Measurements from ENCODE around the gene FRAS1. TPM values are rescaled to one million over a fixed set of nuclear protein-coding genes. Genes with fewer than 3 reads are reported as not detected.

FRAS1 gene
- total RNA-seq, 1 experiment from 2014 or later = 3.4 TPM

DNA sequence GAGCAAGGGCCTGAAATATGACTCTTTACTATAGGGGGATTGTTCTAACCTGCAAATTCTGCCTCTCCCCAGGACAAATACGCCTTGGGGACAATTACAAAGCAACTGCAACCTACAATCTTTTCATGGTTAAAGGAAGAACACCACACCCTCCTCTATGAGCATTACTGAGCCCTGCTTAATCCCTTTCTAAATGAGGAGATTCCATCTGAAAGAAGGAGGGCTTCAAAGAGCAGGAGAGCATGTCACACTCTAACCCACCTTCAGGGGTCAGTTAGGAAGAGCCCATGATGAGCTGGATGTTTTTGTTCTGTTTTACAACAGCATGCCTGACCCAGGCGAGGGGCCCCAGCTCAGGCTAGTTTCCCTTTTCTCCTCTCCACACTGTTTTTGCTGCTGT lies 360.5 kb downstream of the FRAS1 start:
- intact Hi-C loops (cut with micrococcal nuclease) = no loop called here
- no peaks in the 10 kb centered on the region for H3K79me2 ChIP-seq (ENCODE audit: low read length)

DNA sequence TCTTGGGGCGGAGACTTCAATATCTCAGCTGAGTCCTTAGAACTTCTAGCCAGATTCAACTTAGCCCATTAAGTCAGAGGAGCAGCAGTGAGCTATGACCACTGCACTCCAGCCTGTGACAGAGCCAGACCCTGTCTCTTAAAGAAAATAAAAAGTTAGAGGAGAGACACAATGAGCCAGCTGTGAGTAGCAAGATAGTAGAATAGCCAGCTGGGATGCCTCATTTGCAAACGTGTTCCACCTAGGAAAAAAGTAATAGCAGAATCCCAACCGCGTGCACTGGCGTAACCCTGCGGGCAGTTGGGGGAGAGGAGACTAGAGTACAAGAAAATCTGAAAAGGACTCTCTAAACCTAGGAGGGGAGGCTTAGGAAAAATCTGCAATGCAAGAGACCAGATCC lies 361.3 kb downstream of the FRAS1 start:
- no peak for ATAC-seq

More for the DNA sequence above, 360.5 kb downstream of the FRAS1 start:
- H3K36me3 ChIP-seq (ENCODE audit: low read depth, low read length) = no peaks in the 10 kb centered on the region
- no peaks in the 10 kb centered on the region for H3K9me3 ChIP-seq (ENCODE audit: low read length)
- no peak overlapping the region for H3K9ac ChIP-seq (ENCODE audit: low read length)
- POLR2A ChIA-PET (ENCODE audit: unreplicated experiment) = no interaction called here
- DNase-seq = no peak
- CTCF ChIA-PET = interaction anchor here (0.5 kb wide), 1 partner anchor 35 kb away, joined by 3 read pairs; no protein-coding TSS in a partner anchor
- no peaks in the 10 kb centered on the region for H3K4me1 ChIP-seq (ENCODE audit: insufficient read depth, low read length)
- no peak overlapping the region for H2AFZ ChIP-seq (ENCODE audit: low read length)
- ATAC-seq = no peak
- H3K9me2 ChIP-seq (replicated peaks; ENCODE audit: low read length) = no peaks in the 10 kb centered on the region
- TF ChIP-seq, protein P1, sequence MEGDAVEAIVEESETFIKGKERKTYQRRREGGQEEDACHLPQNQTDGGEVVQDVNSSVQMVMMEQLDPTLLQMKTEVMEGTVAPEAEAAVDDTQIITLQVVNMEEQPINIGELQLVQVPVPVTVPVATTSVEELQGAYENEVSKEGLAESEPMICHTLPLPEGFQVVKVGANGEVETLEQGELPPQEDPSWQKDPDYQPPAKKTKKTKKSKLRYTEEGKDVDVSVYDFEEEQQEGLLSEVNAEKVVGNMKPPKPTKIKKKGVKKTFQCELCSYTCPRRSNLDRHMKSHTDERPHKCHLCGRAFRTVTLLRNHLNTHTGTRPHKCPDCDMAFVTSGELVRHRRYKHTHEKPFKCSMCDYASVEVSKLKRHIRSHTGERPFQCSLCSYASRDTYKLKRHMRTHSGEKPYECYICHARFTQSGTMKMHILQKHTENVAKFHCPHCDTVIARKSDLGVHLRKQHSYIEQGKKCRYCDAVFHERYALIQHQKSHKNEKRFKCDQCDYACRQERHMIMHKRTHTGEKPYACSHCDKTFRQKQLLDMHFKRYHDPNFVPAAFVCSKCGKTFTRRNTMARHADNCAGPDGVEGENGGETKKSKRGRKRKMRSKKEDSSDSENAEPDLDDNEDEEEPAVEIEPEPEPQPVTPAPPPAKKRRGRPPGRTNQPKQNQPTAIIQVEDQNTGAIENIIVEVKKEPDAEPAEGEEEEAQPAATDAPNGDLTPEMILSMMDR (conservative IDR thresholded peaks at IDR 0.05; ENCODE audit: low read depth, low read length) = no peak
- no peak for TF ChIP-seq EZH2 (IDR thresholded peaks at IDR 0.05; ENCODE audit: low read length, unreplicated experiment)
- TF ChIP-seq EZH2phosphoT487 (IDR thresholded peaks at IDR 0.05; ENCODE audit: borderline replicate concordance, low read length) = no peak
- BruUV-seq (replicated peaks) = no TSS peak
- H3F3A ChIP-seq (ENCODE audit: low read length, unreplicated experiment) = no peaks in the 10 kb centered on the region
- no peaks in the 10 kb centered on the region for H3K27me3 ChIP-seq (ENCODE audit: low read length)
- no peak overlapping the region for H3K4me3 ChIP-seq (ENCODE audit: low read length)
- H3K4me2 ChIP-seq (ENCODE audit: low read length) = no peak overlapping the region
- no peaks in the 10 kb centered on the region for H4K20me1 ChIP-seq (ENCODE audit: low read length)
- H3K27ac ChIP-seq (ENCODE audit: low read length) = no peak overlapping the region

DNA sequence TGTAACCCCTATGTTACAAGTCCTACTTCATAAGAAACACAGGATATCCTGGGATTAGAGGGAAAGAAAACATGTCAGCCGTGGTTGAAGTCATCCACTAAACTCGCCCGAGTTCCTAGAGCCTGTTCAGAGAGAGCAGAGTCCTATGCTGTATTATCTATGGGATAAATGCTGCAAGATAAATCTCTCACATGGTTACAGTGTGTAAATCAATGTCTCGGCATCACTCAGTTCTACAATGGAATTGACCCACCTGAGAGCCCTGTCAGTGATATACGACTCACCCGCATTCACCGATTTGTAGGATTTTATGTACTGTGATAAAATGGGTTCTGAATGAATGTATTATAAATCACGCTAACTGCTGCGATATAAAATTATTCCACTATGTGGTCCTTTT lies 366.7 kb downstream of the FRAS1 start:
- H3K27me3 ChIP-seq (ENCODE audit: low read length) = no peaks in the 10 kb centered on the region
- H3K9me2 ChIP-seq (replicated peaks; ENCODE audit: low read length) = no peaks in the 10 kb centered on the region
- no peaks in the 10 kb centered on the region for H3K4me1 ChIP-seq (ENCODE audit: insufficient read depth, low read length)
- POLR2A ChIA-PET (ENCODE audit: unreplicated experiment) = no interaction called here
- no peaks in the 10 kb centered on the region for H3K9me3 ChIP-seq (ENCODE audit: low read length)
- no peak for ATAC-seq
- H3K9ac ChIP-seq (ENCODE audit: low read length) = no peak overlapping the region
- no peaks in the 10 kb centered on the region for H3K79me2 ChIP-seq (ENCODE audit: low read length)
- no peaks in the 10 kb centered on the region for H4K20me1 ChIP-seq (ENCODE audit: low read length)
- H3K36me3 ChIP-seq (ENCODE audit: low read depth, low read length) = no peaks in the 10 kb centered on the region
- H3K4me3 ChIP-seq (ENCODE audit: low read length) = no peak overlapping the region
- BruUV-seq (replicated peaks) = no TSS peak
- H3K27ac ChIP-seq (ENCODE audit: low read length) = no peak overlapping the region
- no peak for TF ChIP-seq EZH2phosphoT487 (IDR thresholded peaks at IDR 0.05; ENCODE audit: borderline replicate concordance, low read length)
- TF ChIP-seq, protein P1 (conservative IDR thresholded peaks at IDR 0.05; ENCODE audit: low read depth, low read length) = no peak
- TF ChIP-seq EZH2 (IDR thresholded peaks at IDR 0.05; ENCODE audit: low read length, unreplicated experiment) = no peak
- H3K4me2 ChIP-seq (ENCODE audit: low read length) = no peak overlapping the region
- H2AFZ ChIP-seq (ENCODE audit: low read length) = no peak overlapping the region
- no peak for DNase-seq
- no peaks in the 10 kb centered on the region for H3F3A ChIP-seq (ENCODE audit: low read length, unreplicated experiment)
- CTCF ChIA-PET = no interaction called here
- intact Hi-C loops (cut with micrococcal nuclease) = no loop called here

More for the DNA sequence above, 361.3 kb downstream of the FRAS1 start:
- no peak for DNase-seq
- H3K27me3 ChIP-seq (ENCODE audit: low read length) = no peaks in the 10 kb centered on the region
- no peaks in the 10 kb centered on the region for H3K9me3 ChIP-seq (ENCODE audit: low read length)
- ChIA-PET CTCF (no interaction called here), POLR2A (ENCODE audit: unreplicated experiment) (no interaction called here)
- no peaks in the 10 kb centered on the region for H3K79me2 ChIP-seq (ENCODE audit: low read length)
- no peaks in the 10 kb centered on the region for H3K36me3 ChIP-seq (ENCODE audit: low read depth, low read length)
- H3K27ac ChIP-seq (ENCODE audit: low read length) = no peak overlapping the region
- no TSS peak for BruUV-seq (replicated peaks)
- H3K4me1 ChIP-seq (ENCODE audit: insufficient read depth, low read length) = no peaks in the 10 kb centered on the region
- H3F3A ChIP-seq (ENCODE audit: low read length, unreplicated experiment) = no peaks in the 10 kb centered on the region
- H3K4me3 ChIP-seq (ENCODE audit: low read length) = no peak overlapping the region
- H4K20me1 ChIP-seq (ENCODE audit: low read length) = no peaks in the 10 kb centered on the region
- no peak overlapping the region for H3K4me2 ChIP-seq (ENCODE audit: low read length)
- H3K9ac ChIP-seq (ENCODE audit: low read length) = no peak overlapping the region
- H2AFZ ChIP-seq (ENCODE audit: low read length) = no peak overlapping the region
- intact Hi-C loops (cut with micrococcal nuclease) = no loop called here
- TF ChIP-seq EZH2 (IDR thresholded peaks at IDR 0.05; ENCODE audit: low read length, unreplicated experiment) (no peak), EZH2phosphoT487 (IDR thresholded peaks at IDR 0.05; ENCODE audit: borderline replicate concordance, low read length) (no peak)
- TF ChIP-seq, protein P1 (conservative IDR thresholded peaks at IDR 0.05; ENCODE audit: low read depth, low read length) = no peak
- no peaks in the 10 kb centered on the region for H3K9me2 ChIP-seq (replicated peaks; ENCODE audit: low read length)

Data from PC-3 (cell line).